ENCODE measurements around the gene AP2M1. TPM values are rescaled to one million over a fixed set of nuclear protein-coding genes. Genes with fewer than 3 reads are reported as not detected.

Gene AP2M1
- polyA plus RNA-seq, 1 of the 3 experiments (the other 2 are of a cell fraction), result 759 TPM

DNA sequence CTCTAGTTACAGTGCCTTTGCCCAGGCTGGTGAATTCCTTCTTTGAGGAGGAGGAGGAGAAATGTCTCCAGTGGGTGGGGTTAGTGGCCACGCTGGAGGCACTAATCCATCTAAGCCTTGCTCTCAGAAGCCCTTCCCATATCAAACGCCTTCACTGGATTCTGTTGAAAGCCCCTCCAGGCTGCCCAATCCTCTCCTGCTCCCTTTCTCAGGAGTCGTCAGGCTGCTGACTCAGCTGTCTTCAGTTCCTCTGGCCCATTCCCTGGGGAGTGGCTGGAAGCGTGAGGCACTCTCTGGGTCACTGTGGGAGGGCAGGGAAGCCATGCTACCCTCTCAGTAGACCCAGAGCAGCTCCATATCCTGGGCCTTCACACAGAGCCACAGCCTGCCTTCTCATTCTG lies 2.7 kb downstream of the AP2M1 start:
- Histone ChIP-seq H3K27me3 (ENCODE audit: insufficient read depth) (no peaks in the 10 kb centered on the region), H3K4me1 (ENCODE audit: control insufficient read depth in 1 of 2, insufficient read depth in 2 of 2, low read depth in 1 of 2, low read length in 1 of 2) (peaks cover 27 to 29% of the 10 kb centered on the region in 2 experiments), H3F3A (replicated peaks; ENCODE audit: insufficient read depth) (peaks cover 37% of the 10 kb centered on the region), H3K4me3 (ENCODE audit: low read depth in 2 of 2, low read length in 1 of 2) (peak overlapping the region; percentile 93 to 96; a peak in 3 of 4 replicates), H3K9ac (peak overlapping the region; percentile 77; the same call in 1 of the 2 replicates), H3K9me2 (no peaks in the 10 kb centered on the region), H3K9me3 (no peaks in the 10 kb centered on the region), H3K27ac (ENCODE audit: low read depth in 2 of 2, low read length in 1 of 2) (peak overlapping the region; percentile 84 to 86), H3K4me2 (peak overlapping the region; percentile 89), H3K79me2 (ENCODE audit: insufficient read depth) (peaks cover 56% of the 10 kb centered on the region), H3K36me3 (replicated peaks in 1 of 2; ENCODE audit: control insufficient read depth in 1 of 2, insufficient read depth in 2 of 2, low read length in 1 of 2) (peaks cover 50 to 59% of the 10 kb centered on the region in 2 experiments), H2AFZ (ENCODE audit: low read depth) (no peak overlapping the region), H4K20me1 (ENCODE audit: insufficient read depth) (peaks cover 28% of the 10 kb centered on the region)
- WGBS (ENCODE audit: low lambda C conversion rate), result 48% methylated on average over 2 of the region's 4 CpGs
- DNase-seq, result no peak
- ChIA-PET POLR2A (interaction anchor here (0.6 to 1.6 kb wide), 3 partner anchors 9 to 92 kb away, joined by 3 to 6 read pairs (median 4); partner anchors contain the start of genes ABCF3 and EEF1AKMT4), CTCF (interaction anchor here (0.6 to 7.0 kb wide), 8 partner anchors 8 to 282 kb away, joined by 3 to 30 read pairs (median 4); partner anchors contain the start of genes ABCF3 and EEF1AKMT4)
- no peak for TF ChIP-seq RCOR1 (IDR thresholded peaks at IDR 0.05; ENCODE audit: low read length)
- TF ChIP-seq YY1 (IDR thresholded peaks at IDR 0.05; ENCODE audit: low read depth), result no peak
- no peak for TF ChIP-seq MXI1 (IDR thresholded peaks at IDR 0.05; ENCODE audit: low read depth, low read length)

DNA sequence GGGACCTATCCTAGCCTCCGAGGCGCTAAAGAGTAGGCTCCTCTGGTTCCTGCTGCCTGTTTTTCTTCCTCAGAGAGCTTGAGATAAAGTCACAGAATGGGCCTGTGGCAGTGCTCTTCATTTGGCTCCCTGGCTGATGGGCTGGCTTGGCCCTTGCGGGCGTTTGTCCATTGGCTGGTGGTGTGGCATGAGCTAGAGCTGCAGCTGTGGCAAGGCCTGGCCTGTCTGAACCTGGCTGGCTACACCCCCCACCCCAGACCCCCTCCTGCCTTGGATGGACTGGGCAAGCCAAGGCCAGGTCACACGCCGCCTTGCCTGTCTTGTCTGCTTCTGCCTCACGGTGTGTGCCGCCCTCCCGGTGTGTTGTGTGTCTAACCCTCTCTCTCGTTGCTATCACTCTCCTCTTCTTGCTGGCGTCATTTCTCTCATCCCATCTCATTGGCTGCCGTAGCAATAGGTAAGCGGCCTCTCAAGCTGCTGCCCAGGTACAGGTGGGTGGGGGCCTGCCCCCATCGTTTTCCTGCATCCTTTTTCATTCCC lies 3.2 kb downstream of the AP2M1 start:
- H3K4me1 ChIP-seq (ENCODE audit: control insufficient read depth in 1 of 2, insufficient read depth in 2 of 2, low read depth in 1 of 2, low read length in 1 of 2), result peaks cover 26 to 29% of the 10 kb centered on the region in 2 experiments
- peak overlapping the region; percentile 89 for H3K4me2 ChIP-seq
- H3K79me2 ChIP-seq (ENCODE audit: insufficient read depth), result peaks cover 56% of the 10 kb centered on the region
- POLR2A ChIA-PET, result no interaction called here
- H3K27me3 ChIP-seq (ENCODE audit: insufficient read depth), result no peaks in the 10 kb centered on the region
- CTCF ChIA-PET, result interaction anchor here (0.5 to 7.0 kb wide), 5 partner anchors 8 to 259 kb away, joined by 3 to 30 read pairs (median 6); partner anchors contain the start of genes ABCF3 and EEF1AKMT4
- H3K27ac ChIP-seq (ENCODE audit: low read depth in 2 of 2, low read length in 1 of 2), result peak overlapping the region in 1 of 2 experiments; percentile 86; a peak in 1 of 4 replicates
- H3K36me3 ChIP-seq (replicated peaks in 1 of 2; ENCODE audit: control insufficient read depth in 1 of 2, insufficient read depth in 2 of 2, low read length in 1 of 2), result peaks cover 54 to 63% of the 10 kb centered on the region in 2 experiments
- H3F3A ChIP-seq (replicated peaks; ENCODE audit: insufficient read depth), result peaks cover 38% of the 10 kb centered on the region
- H3K9me2 ChIP-seq, result no peaks in the 10 kb centered on the region
- no peak overlapping the region for H2AFZ ChIP-seq (ENCODE audit: low read depth)
- no peaks in the 10 kb centered on the region for H3K9me3 ChIP-seq
- TF ChIP-seq RAD21 (IDR thresholded peaks at IDR 0.05; ENCODE audit: low read length) (no peak), SMC3 (IDR thresholded peaks at IDR 0.05; ENCODE audit: low read depth, low read length) (no peak), GABPA (IDR thresholded peaks at IDR 0.05; ENCODE audit: low read depth) (no peak), FOSL2 (IDR thresholded peaks at IDR 0.05; ENCODE audit: borderline replicate concordance, low read depth) (no peak), IRF3 (IDR thresholded peaks at IDR 0.05; ENCODE audit: low read depth, low read length) (no peak), CTCF (IDR thresholded peaks at IDR 0.05) (no peak), FOXM1 (IDR thresholded peaks at IDR 0.05; ENCODE audit: low read depth) (no peak), EZH2phosphoT487 (IDR thresholded peaks at IDR 0.05; ENCODE audit: borderline replicate concordance, low read depth) (no peak), RFX5 (IDR thresholded peaks at IDR 0.05; ENCODE audit: low read length) (no peak), TAF1 (IDR thresholded peaks at IDR 0.05; ENCODE audit: borderline replicate concordance, low read depth, low read length) (no peak), MAX (IDR thresholded peaks at IDR 0.05; ENCODE audit: low read depth) (no peak), REST (IDR thresholded peaks at IDR 0.05; ENCODE audit: low read depth, low read length) (no peak), NFIC (IDR thresholded peaks at IDR 0.05; ENCODE audit: borderline replicate concordance) (no peak), RCOR1 (IDR thresholded peaks at IDR 0.05; ENCODE audit: low read length) (no peak)
- TF ChIP-seq, protein P1, sequence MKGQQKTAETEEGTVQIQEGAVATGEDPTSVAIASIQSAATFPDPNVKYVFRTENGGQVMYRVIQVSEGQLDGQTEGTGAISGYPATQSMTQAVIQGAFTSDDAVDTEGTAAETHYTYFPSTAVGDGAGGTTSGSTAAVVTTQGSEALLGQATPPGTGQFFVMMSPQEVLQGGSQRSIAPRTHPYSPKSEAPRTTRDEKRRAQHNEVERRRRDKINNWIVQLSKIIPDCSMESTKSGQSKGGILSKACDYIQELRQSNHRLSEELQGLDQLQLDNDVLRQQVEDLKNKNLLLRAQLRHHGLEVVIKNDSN (IDR thresholded peaks at IDR 0.05; ENCODE audit: borderline replicate concordance, low read depth), result no peak
- WGBS (ENCODE audit: low lambda C conversion rate), result 95% methylated on average over 10 of the region's 14 CpGs
- H4K20me1 ChIP-seq (ENCODE audit: insufficient read depth), result peaks cover 28% of the 10 kb centered on the region
- no peak overlapping the region for H3K4me3 ChIP-seq (ENCODE audit: low read depth in 2 of 2, low read length in 1 of 2)
- H3K9ac ChIP-seq, result no peak overlapping the region; the same call in 1 of the 2 replicates
- DNase-seq, result no peak

All from SK-N-SH (cell line).